ENCODE measurements around the gene COX17. TPM values are rescaled to one million over a fixed set of nuclear protein-coding genes. Genes with fewer than 3 reads are reported as not detected.

Gene COX17
- total and polyA plus RNA-seq, 7 donors: 19.0 to 267 (median 61.4) TPM

- no peak for DNase-seq
- H3K36me3 ChIP-seq: peaks cover 0 to 26% (median 8%) of the 10 kb centered on the region in 4 donors
- H3K4me1 ChIP-seq: peaks cover 0 to 45% (median 24%) of the 10 kb centered on the region in 4 donors
- no peaks in the 10 kb centered on the region for H3K27me3 ChIP-seq
- no peaks in the 10 kb centered on the region for H3K9me3 ChIP-seq
- intact Hi-C loops (cut with DNase I): loop anchor here (5.0 kb wide), 1 partner anchor 41 kb away; the partner anchor contains the start of gene COX17
- TF ChIP-seq EP300 (IDR thresholded peaks at IDR 0.05) (no peak), POLR2AphosphoS5 (IDR thresholded peaks at IDR 0.05) (peak in 1 of 4 donors; percentile 0)
- peak overlapping the region in 3 of 4 donors; percentile 73 to 77 (median 74) for H3K27ac ChIP-seq
- WGBS, 2 donors: 56 to 60% methylated on average over 1 of the region's 1 CpG
- no peak overlapping the region for H3K4me3 ChIP-seq
Measured at GRCh38 chr3:119636249-119636648, 41.0 kb downstream of the COX17 start.

DNA sequence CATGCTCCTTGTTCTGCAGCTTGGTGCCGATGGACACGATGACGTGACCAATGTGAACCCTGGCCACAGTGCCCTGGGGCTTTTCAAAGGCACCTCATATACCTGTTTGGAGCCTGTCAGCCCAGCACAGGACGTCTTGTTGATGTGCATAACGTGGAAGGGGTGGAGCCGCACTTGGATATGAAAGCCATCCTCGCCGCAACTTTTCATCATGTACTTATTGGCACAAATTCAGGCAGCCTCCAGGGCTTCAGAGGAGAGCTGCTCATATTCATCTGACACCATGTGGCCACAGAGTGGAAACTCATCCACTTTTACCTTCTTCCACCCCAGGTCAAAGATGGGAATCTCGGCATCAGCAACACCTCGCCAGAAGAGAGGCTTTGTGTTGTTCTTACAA is 41.5 kb downstream of the COX17 start:
- peak overlapping the region in 2 of 4 donors; percentile 4 to 77 for H3K27ac ChIP-seq
- intact Hi-C loops (cut with DNase I): loop anchor here (5.0 kb wide), 1 partner anchor 42 kb away; the partner anchor contains the start of gene COX17
- no peak overlapping the region for H3K4me3 ChIP-seq
- H3K27me3 ChIP-seq: no peaks in the 10 kb centered on the region
- no peaks in the 10 kb centered on the region for H3K9me3 ChIP-seq
- DNase-seq: no peak
- 90 to 94% methylated on average over 10 of the region's 10 CpGs for WGBS, 2 donors
- H3K36me3 ChIP-seq: peaks cover 0 to 23% (median 6%) of the 10 kb centered on the region in 4 donors
- peak in 1 of 4 donors; percentile 4 for TF ChIP-seq POLR2AphosphoS5 (IDR thresholded peaks at IDR 0.05)
- no peak for TF ChIP-seq POLR2A (IDR thresholded peaks at IDR 0.05)
- no peak for TF ChIP-seq CTCF (IDR thresholded peaks at IDR 0.05)
- peaks cover 0 to 48% (median 25%) of the 10 kb centered on the region in 4 donors for H3K4me1 ChIP-seq

DNA sequence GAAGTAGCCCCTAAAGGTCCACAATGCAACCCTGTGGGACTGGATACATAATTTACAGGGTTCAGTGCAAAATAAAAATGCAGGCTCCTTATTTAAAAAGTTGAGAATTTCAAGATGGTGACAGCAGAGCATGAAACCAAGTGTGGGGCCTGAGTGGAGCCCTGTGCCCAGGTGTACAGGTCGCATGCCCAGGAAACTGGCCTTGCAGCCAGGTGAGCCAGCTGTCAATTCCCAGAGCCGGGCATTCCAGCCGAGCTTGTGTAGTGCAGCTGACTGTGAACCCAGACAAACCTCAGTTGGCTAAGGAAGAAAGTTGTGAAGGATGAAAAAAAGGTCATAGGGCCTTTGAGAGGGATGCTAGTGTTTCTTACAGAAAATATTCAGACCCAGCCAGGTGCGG is 44.4 kb downstream of the COX17 start:
- intact Hi-C loops (cut with DNase I): loop anchor here (5.0 kb wide), 1 partner anchor 56 kb away; the partner anchor contains the start of gene ADPRH
- Histone ChIP-seq H3K27me3 (no peaks in the 10 kb centered on the region), H3K4me3 (no peak overlapping the region), H3K4me1 (peaks cover 0 to 41% (median 19%) of the 10 kb centered on the region in 4 donors), H3K9me3 (no peaks in the 10 kb centered on the region), H3K27ac (no peak overlapping the region), H3K36me3 (peaks cover 0 to 4% (median 2%) of the 10 kb centered on the region in 4 donors)
- TF ChIP-seq EP300 (IDR thresholded peaks at IDR 0.05) (no peak), POLR2AphosphoS5 (IDR thresholded peaks at IDR 0.05) (no peak), CTCF (IDR thresholded peaks at IDR 0.05) (no peak), POLR2A (IDR thresholded peaks at IDR 0.05) (no peak)
- DNase-seq: no peak
- WGBS, 2 donors: 82 to 90% methylated on average over 4 of the region's 4 CpGs

- H3K9me3 ChIP-seq: no peaks in the 10 kb centered on the region
- H3K4me3 ChIP-seq: no peak overlapping the region
- peaks cover 0 to 3% (median under 1%) of the 10 kb centered on the region in 4 donors for H3K36me3 ChIP-seq
- H3K27ac ChIP-seq: peak overlapping the region in 1 of 4 donors; percentile 54
- intact Hi-C loops (cut with DNase I): loop anchor here (5.0 kb wide), 1 partner anchor 55 kb away; the partner anchor contains the start of gene ADPRH
- WGBS, 2 donors: 83 to 84% methylated on average over 4 of the region's 4 CpGs
- TF ChIP-seq POLR2A (IDR thresholded peaks at IDR 0.05) (no peak), EP300 (IDR thresholded peaks at IDR 0.05) (no peak), POLR2AphosphoS5 (IDR thresholded peaks at IDR 0.05) (no peak), CTCF (IDR thresholded peaks at IDR 0.05) (no peak)
- peaks cover 0 to 36% (median 12%) of the 10 kb centered on the region in 4 donors for H3K4me1 ChIP-seq
- DNase-seq: no peak
- no peaks in the 10 kb centered on the region for H3K27me3 ChIP-seq
Measured at GRCh38 chr3:119632216-119632615, 45.0 kb downstream of the COX17 start.

- TF ChIP-seq CTCF (IDR thresholded peaks at IDR 0.05): no peak
- no peaks in the 10 kb centered on the region for H3K27me3 ChIP-seq
- H3K36me3 ChIP-seq: peaks cover 0 to 3% (median 0%) of the 10 kb centered on the region in 4 donors
- no peak for DNase-seq
- 60 to 74% methylated on average over 3 of the region's 3 CpGs for WGBS, 2 donors
- peaks cover 0 to 31% (median 9%) of the 10 kb centered on the region in 4 donors for H3K4me1 ChIP-seq
- H3K9me3 ChIP-seq: no peaks in the 10 kb centered on the region
- no peak overlapping the region for H3K4me3 ChIP-seq
- H3K27ac ChIP-seq: peak overlapping the region in 2 of 4 donors; percentile 54 to 68
- intact Hi-C loops (cut with DNase I): loop anchor here (5.0 kb wide), 1 partner anchor 54 kb away; the partner anchor contains the start of gene ADPRH
Measured at GRCh38 chr3:119631516-119631915, 45.7 kb downstream of the COX17 start.

All from sigmoid colon (tissue), 7 donors.